Activated T-cell treated with anti-CD3 and anti-CD28 coated beads for 24 hours (primary cell): ENCODE results near the gene TSACC.
A peak's percentile ranks its signal among the peaks of the same experiment; 100 is the strongest.
"Not testable (repeated sequence)": the region's sequence is repeated elsewhere in the genome, so short reads cannot be mapped to it uniquely, and the experiment has no call there.

Source experiments
- DNase-seq: peaks from one replicate; pipeline ENCODE4 v3.0.0-alpha.2; 2020; ENCODE audit warnings: low read depth

TSACC gene

DNA sequence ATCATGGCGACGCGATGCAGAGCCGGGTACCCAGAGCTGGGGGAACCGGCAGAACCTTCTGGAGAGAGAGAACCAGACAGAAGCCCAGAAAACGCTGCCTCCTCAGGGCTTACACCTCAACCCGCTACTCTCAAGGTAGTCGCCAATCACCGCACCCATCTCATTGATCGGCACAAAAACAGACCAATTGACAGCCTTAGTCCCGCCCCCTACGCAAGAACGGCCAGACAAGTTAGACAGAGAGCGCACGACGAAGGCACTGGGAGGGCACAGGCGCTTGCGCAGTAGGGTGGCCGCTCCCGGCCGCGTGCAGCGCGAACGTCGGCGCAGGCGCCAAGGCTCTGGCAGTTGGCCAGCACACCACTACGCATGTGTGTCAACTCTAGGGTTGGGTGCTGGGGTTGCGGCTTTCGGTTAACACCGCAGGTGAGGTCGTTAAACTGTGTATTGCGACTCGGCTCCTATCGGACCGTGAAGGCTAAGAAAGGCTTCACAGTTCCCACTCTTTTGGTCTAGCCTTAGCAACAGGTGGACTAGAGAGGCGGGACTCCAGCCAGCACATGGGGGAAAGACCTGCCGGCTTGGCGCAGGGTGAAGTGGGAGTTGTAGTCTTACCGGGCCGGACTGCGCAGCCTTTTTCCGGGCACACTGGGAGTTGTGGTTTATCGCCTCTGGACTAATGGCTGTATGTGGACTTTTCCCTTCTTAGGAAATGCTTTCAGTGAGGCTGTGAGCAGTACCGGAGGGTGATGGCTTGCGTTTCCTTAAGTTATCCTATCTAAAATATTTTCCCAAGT, at the start of gene TSACC, which contains the start of gene CCT3:
TSACC (plus strand) TSS at position 347 of the 797 bp plus-strand sequence. CDS start 1,232 bp downstream, outside the sequence.
CCT3 (minus strand) TSS at position 113 of the 797 bp plus-strand sequence; CDS start at position 5, 108 bp downstream.
- DNase-seq, result peak; percentile 99

DNA sequence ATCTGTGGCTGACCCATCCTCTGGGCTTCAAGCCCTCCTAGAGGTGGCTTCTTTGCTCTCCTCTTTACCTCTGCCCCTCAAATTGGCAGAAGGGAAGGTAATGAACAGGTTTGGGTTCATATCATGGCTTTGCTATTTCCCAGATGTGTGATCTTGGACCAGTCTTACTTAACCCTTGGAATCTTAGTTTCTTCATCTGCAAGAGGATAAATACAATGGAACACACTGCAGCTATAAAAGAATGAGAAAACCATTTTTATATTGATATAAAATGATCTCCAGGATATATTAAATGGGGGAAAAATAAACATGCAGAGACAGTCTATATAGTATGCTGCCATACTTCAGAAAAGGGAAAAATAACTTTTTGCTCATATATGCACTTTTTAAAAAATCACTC, 48.5 kb upstream of the TSACC start:
- DNase-seq, result no peak

DNA sequence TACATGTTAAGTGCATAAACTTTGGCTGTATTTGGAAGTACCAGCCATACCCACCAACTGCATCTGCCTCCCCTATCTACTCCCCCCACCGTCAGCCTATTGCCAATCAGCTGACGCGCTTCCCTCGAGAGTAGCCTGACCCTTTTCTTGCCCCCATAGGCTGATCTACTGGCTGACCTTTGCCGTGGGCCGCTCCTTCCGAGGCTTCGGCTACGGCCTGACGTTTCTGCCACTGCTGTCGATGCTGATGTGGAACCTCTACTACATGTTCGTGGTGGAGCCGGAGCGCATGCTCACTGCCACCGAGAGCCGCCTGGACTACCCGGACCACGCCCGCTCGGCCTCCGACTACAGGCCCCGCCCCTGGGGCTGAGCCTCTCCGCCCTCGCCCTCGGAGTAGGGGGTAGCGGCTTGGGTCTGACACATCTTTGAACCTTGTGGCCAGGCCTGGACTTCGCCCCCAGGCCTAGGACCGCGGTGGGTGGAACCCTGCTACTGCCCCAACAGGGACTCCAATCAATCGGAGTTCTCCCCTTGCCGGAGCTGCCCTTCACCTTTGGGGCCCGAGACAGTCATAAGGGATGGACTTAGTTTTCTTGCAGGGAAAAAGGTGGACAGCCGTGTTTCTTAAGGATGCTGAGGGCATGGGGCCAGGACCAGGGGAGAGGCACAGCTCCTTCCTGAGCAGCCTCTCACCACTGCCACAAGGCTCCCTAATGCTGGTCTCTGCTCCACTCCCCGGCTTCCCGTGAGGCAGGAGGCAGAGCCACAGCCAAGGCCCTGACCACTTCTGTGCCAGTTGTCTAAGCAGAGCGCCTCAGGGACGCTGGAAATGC, 46.9 kb upstream of the TSACC start:
- DNase-seq, result no peak

DNA sequence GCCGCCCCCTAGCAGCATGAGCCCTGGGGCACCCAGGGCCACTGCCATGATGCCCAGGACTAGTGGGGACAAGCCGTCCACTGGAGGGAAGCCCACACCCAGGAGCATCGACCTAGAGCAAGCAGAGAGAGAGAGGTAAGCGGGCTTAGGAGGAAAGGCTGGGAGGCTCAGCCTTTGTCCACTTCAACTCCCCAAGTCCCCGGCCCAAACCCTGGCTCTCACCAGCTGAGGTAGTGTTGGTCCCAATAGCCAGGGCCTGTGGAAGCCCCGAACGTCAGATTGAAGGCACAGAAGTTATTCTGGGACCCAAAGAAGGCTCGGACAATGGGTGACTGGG, 45.3 kb upstream of the TSACC start:
- DNase-seq, result no peak

DNA sequence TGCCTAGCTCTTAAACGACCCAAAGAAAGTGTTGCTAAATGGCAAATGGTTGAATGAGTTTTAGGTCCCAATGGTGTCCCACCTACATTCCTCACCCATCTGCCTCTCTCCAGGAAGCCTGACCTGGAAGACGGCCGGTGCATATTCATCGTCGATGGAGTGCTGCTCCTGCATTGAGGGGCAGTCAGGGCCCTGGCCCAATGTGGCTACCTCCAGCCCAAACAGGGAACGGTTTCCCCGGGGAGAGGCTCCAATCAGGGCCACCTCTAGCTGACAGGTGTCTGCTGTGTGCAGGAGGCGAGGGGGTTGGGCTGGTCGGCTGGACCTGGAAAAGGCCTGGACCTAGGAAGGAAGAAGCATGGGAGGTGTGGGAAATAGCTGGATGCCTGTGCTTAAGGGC, 44.4 kb upstream of the TSACC start:
- no peak for DNase-seq

DNA sequence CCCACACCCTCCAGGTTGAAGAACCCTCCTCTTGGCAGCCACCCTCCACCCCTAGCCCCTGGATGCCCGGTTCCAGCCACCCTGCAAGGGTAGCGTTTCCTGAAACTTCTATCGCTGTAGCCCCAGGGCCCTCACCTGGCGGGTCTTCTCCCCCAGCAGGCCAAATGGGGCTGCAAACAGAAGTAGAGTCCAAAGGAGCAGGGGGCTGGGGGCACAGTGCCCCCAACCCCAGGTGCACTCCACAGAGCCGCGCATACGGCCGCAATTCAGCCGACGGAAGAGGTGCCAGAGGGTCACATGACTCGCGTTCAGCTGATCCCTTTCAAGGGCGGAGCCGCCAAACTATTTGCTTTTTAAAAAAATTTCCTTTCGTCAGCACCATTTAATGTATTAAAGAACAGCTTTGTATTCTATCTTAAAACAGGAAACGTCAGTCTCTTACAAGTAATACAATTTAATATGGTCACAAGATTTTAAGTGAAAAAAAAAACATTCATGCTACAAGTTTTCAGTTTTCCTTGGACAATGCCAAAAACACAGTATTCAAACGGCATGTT, 42.9 kb upstream of the TSACC start, which contains the start of gene GLMP:
GLMP (minus strand) TSS at position 289 of the 557 bp plus-strand sequence; CDS start at position 255, 34 bp downstream.
- DNase-seq, result peak; percentile 36

DNA sequence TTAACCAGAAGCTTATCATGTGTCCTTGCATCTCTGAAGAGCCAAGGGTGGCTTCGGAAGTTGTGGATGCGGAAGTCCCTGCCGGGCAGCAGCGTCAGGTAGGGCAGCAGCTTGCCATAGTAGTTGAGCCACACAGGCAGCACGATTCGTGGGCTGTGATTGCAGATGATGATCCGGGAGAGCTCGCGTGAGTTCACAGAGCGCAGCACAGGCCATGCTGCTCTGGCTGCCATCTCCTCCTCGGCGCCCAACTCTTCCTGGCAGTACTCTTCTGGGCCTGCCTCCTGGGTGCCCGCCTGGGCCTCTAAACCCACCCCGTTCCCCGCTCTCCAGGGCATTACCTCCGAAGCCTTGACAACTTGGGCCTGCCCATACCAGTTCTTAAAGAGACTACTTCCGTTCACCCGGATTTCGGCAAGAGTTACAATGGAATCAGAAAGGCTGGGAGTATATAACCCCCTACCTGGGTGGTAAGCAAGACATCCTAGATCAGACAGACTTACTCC, 39.4 kb upstream of the TSACC start, which contains the start of gene VHLL:
VHLL (minus strand) TSS at position 456 of the 506 bp plus-strand sequence; CDS start at position 338, 118 bp downstream.
- no peak for DNase-seq

DNA sequence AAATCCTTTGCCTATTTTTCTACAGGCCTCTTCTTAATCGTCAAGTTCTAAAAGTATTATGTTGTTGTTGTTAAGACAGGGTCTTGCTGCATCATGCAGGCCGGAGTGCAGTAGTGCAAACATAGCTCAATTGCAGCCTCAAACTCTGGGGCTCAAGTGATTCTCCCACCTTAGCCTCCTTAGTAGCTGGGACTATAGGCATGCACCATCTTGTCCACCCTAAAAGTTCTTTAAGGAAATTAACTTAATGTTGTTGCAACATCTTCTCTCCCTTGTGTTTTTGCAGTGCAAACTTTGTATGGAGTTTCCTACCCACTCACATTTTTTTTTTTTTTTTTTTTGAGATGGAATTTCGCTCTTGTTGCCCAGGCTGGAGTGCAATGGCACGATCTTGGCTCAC, 35.1 kb upstream of the TSACC start:
- no peak for DNase-seq

DNA sequence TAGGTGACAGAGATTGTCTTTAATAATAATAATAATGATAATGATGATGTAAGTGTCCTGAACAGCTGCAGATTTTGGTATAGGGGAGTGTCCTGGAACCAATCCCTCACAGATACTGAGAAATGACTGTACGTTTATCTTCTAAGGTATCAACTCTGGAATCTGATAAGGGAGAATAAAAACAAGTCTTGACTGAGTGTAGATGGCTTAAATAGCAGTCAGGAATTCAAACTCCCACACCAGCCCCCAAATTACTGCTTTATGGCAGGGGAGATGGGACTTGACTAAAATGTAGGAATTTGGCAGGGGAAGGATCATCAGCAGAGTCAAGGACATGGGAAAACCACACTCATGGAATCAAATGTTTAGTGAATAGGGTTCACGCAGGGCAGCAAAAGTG, 33.1 kb upstream of the TSACC start:
- no peak for DNase-seq

DNA sequence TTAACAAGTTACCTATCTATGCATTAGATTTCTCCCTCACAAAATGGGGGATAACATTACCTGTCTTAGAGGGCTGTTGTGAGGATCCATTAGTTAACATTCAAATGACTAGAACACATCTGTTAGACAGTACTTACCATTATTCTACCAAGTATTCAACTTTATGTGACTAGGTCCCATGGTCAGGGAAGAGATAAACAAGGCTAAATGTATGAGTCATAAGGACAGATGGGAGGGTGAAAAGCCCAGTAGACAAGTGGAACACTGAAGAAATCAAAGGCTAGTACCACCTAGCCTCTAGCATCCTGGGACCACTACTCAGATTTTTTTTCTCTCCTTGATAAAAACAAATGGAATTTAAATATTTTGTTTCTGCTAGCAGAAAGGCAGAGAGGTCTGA, 30.2 kb upstream of the TSACC start:
- no peak for DNase-seq

DNA sequence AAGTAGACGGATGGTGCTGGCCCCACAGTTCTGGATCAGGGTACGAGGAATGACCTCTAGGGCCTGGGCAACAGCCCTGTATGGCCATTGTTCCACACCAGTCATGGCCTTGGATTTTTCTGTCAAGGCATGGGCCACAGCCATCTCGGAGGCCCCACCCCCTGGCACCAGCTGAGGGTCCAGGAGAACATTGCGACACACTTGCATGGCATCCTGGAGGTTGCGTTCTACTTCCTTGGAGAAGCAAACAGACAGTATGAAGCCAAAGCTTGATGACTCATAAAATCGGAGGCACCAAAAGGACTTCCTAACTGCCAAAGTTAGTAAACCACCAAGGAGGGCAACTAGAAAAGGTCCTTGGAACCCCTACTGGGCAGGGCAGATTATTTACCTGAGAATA, 27.4 kb upstream of the TSACC start:
- DNase-seq, result no peak

DNA sequence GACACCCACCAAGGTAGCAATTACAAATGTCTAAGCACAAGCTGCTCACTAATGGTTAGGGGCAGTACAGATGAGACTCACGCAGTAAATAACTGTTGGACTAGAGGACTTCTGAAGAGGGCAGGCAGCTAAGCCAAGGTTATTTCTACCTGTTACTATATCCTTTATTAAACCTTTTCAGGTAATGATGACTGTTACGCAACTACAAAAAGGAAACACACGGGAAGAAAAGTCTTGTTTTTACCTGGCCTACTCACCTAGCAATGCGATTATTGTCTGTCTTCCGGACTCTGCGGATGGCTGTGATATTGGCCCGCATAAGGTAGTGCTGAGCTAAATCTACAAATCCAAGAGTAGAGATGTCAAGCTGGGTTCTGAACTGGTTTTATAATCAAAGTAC, 21.4 kb upstream of the TSACC start:
- no peak for DNase-seq

DNA sequence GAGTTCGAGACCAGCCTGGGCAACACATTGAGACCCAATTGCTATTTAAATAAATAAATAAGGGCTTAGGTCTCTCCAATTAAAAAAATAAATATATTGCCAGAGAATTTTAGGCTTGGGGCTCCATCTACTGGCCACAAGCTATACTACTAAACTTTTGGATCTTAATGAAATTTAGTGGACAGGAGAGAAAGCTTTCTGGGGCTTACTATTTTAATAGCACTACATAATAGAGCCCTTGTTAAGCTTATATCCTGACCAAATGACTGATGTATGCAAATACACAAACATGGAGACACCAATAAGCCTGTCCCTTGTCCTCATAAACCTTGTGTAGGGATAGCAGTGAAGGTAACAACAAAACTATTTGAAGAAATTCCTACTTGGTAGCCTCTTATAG, 18.7 kb upstream of the TSACC start:
- DNase-seq, result no peak

DNA sequence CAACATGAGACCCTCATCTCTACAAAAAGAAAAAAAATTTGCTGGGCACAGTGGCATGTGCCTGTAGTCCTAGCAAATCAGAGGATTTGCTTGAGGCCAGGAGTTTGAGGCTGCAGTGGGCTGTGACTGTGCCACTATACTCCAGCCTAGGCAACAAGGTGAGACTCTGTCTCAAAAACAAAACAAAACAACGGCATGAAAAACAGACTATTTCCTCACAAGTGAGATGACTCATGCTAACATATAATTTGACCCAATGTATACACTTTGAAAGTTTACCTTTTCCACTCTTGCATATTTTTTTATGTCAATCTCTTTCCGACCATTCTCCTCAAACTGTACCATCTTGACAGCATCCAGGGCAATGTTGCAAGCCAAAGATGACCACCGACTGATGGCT, 17.8 kb upstream of the TSACC start:
- DNase-seq, result no peak

DNA sequence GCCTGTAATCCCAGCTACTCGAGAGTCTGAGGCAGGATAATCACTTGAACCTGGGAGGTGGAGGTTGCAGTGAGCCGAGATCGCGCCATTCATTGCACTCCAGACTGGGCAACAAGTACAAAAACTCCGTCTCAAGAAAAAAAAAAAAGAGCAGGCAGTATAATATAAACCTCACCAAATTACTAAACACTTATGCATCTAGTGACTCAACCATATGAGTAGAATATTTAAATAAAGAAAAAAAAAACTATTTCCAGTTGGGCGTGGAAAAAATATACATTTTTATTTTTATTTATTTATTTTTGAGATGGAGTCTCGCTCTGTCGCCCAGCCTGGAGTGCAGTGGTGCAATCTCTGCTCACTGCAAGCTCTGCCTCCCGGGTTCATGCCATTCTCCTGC, 15.1 kb upstream of the TSACC start:
- not testable (repeated sequence) for DNase-seq

DNA sequence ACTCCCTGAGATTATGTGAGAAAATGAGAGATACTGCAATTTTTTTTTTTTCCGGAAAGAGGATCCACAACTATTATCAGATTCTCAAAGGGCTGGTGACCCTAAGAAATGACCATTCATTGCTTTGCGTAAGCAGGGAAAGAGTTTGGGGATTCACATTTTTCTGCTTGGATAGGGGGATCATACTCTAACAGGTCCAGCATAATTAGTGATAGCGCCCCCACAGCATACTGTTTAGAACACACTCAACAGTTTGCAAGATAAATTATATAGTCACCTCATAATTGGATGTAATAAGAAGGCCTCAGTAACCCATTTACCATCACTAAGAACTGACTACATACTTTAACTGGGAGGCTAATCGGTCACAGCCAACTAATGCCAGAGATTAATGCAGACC, 2.1 kb upstream of the TSACC start:
- DNase-seq, result no peak

DNA sequence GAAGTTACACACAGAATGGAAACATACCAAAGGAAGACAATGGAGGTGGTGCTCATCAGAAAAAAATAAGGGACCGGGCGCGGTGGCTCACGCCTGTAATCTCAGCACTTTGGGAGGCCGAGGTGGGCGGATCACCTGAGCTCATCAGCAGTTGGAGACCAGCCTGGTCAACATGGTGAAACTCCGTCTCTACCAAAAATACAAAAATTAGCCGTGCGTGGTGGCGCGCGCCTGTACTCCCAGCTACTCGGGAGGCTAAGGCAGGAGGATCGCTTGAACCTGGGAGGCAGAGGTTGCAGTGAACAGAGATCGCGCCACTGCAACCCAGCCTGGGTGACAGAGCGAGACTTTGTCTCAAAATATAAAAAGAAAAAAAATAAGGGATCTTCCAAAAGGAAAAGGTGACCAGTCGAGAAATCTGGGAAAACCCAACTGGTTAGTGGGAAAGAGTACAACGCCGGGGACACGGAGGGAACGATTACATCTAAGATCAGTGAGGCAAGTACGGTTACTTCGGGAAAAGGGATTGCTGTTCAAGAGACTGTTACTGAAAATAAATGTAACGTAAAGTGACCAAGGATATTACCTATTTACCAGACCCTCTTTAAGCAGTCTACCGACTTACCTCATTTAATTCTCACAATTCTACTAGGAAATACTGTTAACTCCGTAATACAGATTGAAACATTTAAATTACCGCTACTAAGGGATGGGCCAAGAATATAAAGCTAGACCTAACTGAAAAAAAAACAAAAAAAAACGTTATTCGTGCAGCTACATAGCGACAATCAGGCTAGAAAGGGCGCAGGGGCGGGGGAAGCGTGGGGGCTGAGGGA, 1.1 kb upstream of the TSACC start:
- DNase-seq, result no peak

DNA sequence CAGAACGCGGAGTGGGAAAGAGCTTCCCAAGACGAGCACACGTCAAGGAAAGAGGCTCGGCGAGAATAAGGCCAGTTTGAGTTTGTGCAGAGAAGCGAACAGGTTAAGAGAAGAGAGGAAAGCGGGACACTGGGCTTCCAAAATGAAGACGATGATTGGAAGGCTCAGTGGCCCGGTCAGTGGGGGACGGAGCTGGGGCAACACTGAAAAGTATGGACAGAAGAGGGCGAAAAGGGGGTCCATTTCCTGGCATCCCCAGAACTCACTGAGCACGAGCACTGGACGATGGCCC, 492 bp upstream of the TSACC start:
- no peak for DNase-seq

DNA sequence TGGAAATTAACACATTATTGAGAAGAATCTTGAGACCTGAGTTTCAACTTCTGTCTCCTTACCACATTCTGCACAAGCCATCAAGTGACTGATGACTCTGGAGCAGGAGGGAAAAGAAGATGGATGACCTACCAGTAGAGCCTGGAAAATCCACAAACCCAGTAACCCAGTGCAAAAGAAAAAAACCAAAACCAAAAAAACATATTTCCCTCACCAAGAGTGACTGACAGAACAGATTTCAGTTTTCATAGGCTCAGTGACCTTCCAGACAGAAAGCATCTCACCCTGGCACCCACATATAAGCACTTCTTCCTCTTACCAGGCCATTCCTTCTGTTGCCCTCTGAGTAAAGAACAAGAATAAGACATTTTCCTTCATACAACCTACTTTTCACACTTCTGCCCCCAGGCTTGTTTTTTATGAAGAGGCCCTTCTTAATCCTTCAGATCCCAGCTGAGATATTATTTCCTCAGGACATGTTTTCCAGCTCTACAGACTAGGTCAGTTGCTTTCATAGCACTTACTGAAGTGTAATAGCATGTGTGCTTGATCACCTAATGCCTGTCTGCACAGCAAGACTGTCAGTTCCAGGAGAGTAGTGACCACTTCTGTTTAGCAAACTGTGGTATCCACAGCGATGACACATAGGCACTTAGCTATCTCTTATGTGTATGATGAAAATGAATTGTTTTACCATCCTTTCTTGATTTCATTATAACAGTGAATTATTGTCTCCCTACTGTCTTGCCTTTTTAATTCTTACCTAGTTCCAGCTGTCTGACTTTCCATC, 4.0 kb downstream of the TSACC start:
- DNase-seq, result no peak

DNA sequence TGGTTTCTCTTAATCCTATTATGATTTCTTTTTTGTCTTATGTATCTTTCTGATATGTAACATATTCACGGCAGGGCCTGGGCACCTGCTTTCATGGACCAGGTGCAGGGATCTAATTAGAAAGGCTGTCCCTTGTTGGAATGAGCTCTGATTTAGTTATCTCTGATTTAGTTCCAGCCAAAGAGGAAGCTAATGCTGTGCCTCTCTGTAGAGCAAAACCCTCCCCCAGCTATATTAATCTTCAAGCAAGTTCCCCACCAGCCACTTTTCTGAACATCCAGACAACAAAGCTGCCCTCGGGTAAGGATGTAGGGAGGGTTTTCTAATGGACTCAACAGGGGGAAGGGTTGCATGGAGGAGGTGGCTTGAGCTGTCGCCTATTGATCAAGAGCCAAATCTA, 6.1 kb downstream of the TSACC start:
- no peak for DNase-seq

DNA sequence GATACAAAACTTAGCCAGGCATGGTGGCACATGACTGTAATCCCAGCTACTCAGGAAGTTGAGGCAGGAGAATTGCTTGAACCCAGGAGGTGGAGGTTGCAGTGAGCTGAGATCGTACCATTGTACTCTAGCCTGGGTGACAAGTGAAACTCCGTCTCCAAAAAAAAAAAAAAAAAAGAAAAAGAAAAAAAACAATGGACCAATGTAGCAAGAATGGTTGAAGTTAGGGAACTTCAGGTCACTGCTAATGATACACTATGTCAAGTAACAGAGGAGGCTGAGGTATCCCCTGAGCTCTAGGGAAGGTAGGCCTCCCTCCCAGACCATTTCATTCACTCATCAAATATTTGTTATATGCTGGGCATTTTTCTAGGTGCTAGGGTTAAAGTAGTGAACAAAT, 7.7 kb downstream of the TSACC start:
- DNase-seq, result not testable (repeated sequence)
